GM12801 (cell line): ENCODE measurements around the gene MTCH2.

ENCODE experiments used
- CTCF ChIP-seq: IDR thresholded peaks from one replicate; pipeline ENCODE4 v1.5.1; 2011; ENCODE audit warnings: control low read depth; ENCODE audit not compliant: insufficient read length; ENCODE audit errors: extremely low read depth

The MTCH2 gene

GRCh38 chr11:47672283-47672730 lies 29.9 kb upstream of the MTCH2 start:
- no peak for TF ChIP-seq CTCF

- no peak for TF ChIP-seq CTCF
Observed at GRCh38 chr11:47669856-47670255, 27.5 kb upstream of the MTCH2 start.

- no peak for TF ChIP-seq CTCF
Observed at GRCh38 chr11:47668665-47669064, 26.3 kb upstream of the MTCH2 start.

- no peak for TF ChIP-seq CTCF
Observed at GRCh38 chr11:47667555-47667954, 25.2 kb upstream of the MTCH2 start.

- no peak for TF ChIP-seq CTCF
Observed at GRCh38 chr11:47667135-47667534, 24.8 kb upstream of the MTCH2 start.

- no peak for TF ChIP-seq CTCF
Observed at GRCh38 chr11:47661245-47661644, 18.9 kb upstream of the MTCH2 start.

GRCh38 chr11:47659276-47659675 lies 16.9 kb upstream of the MTCH2 start:
- TF ChIP-seq CTCF, result no peak
